ENCODE measurements around the gene TOP3B. TPM values are rescaled to one million over a fixed set of nuclear protein-coding genes. Genes with fewer than 3 reads are reported as not detected.

The TOP3B gene
- total and polyA plus RNA-seq, 9 of the 15 experiments (the other 6 are each of a cell fraction or from before 2014, with no cell fraction given), result 3.0 to 188 (median 112) TPM

- TF ChIP-seq AFF1 (IDR thresholded peaks at IDR 0.05; ENCODE audit: low read depth in 1 of 2, partially characterized antibody in 2 of 2) (no peak), CAMTA2 (CRISPR knock-in tag; conservative IDR thresholded peaks at IDR 0.05) (no peak), RBFOX2 (IDR thresholded peaks at IDR 0.05; ENCODE audit: low read depth, low read length) (no peak), CTBP1 (IDR thresholded peaks at IDR 0.05; ENCODE audit: borderline replicate concordance) (no peak), MAZ (CRISPR knock-in tag; conservative IDR thresholded peaks at IDR 0.05 in 1 of 2, IDR thresholded peaks at IDR 0.05 in 1 of 2) (peak in 1 of 2 experiments; percentile 34; a peak in 1 of 4 replicates), CGGBP1 (CRISPR knock-in tag; IDR thresholded peaks at IDR 0.05) (no peak), RBM34 (IDR thresholded peaks at IDR 0.05; ENCODE audit: borderline replicate concordance, insufficient read depth, low read length) (no peak), SREBF2 (CRISPR knock-in tag; IDR thresholded peaks at IDR 0.05) (no peak), MTA2 (IDR thresholded peaks at IDR 0.05; ENCODE audit: low read depth) (no peak), MNT (conservative IDR thresholded peaks at IDR 0.05) (no peak), ZNF75A (CRISPR knock-in tag; IDR thresholded peaks at IDR 0.05) (no peak), BRD9 (IDR thresholded peaks at IDR 0.05; ENCODE audit: low read depth, partially characterized antibody) (no peak), THAP12 (CRISPR knock-in tag; IDR thresholded peaks at IDR 0.05) (no peak), NCOA4 (IDR thresholded peaks at IDR 0.05; ENCODE audit: partially characterized antibody) (no peak), ZNF274 (IDR thresholded peaks at IDR 0.05; ENCODE audit: borderline replicate concordance, low read depth, low read length) (no peak), NELFE (IDR thresholded peaks at IDR 0.05; ENCODE audit: insufficient read depth, insufficient read length) (no peak), HMGN3 (IDR thresholded peaks at IDR 0.05; ENCODE audit: borderline replicate concordance, extremely low read depth, insufficient read length, low read depth, low read length) (peak; percentile 52), MIER1 (IDR thresholded peaks at IDR 0.05; ENCODE audit: low read depth) (no peak), PHF8 (IDR thresholded peaks at IDR 0.05; ENCODE audit: borderline replicate concordance, low read length) (no peak), ZNF224 (CRISPR knock-in tag; IDR thresholded peaks at IDR 0.05) (no peak), ZNF77 (CRISPR knock-in tag; IDR thresholded peaks at IDR 0.05) (no peak)
Observed at GRCh38 chr22:21923163-21923561, 59.4 kb downstream of the TOP3B start (continued).
